Measurements from ENCODE around the gene SMG7.
A peak's percentile ranks its signal among the peaks of the same experiment; 100 is the strongest.

Gene SMG7

GRCh38 chr1:183569141-183569540 is 96.8 kb downstream of the SMG7 start:
- DNase-seq: no peak

- DNase-seq: no peak
These were observed 97.5 kb downstream of the SMG7 start for GRCh38 chr1:183569801-183570200.

GRCh38 chr1:183570451-183570850 is 98.2 kb downstream of the SMG7 start:
- DNase-seq: no peak

GRCh38 chr1:183571678-183572268 is 99.5 kb downstream of the SMG7 start:
- DNase-seq: no peak

- no peak for DNase-seq
These were observed 100.4 kb downstream of the SMG7 start for GRCh38 chr1:183572721-183573120.

- DNase-seq: no peak
These were observed 103.3 kb downstream of the SMG7 start for GRCh38 chr1:183575606-183576005.

GRCh38 chr1:183576537-183576936 is 104.2 kb downstream of the SMG7 start:
- no peak for DNase-seq

GRCh38 chr1:183577897-183578465 is 105.7 kb downstream of the SMG7 start:
- no peak for DNase-seq

GRCh38 chr1:183578856-183579255 is 106.6 kb downstream of the SMG7 start:
- DNase-seq: no peak

GRCh38 chr1:183580281-183580682 is 108.0 kb downstream of the SMG7 start:
- peak; percentile 22 to 37 for DNase-seq

- no peak for DNase-seq
These were observed 109.9 kb downstream of the SMG7 start for GRCh38 chr1:183582021-183582713.

- DNase-seq: no peak
These were observed 111.2 kb downstream of the SMG7 start for GRCh38 chr1:183583466-183583865.

GRCh38 chr1:183584147-183584546 is 111.8 kb downstream of the SMG7 start:
- DNase-seq: no peak

- no peak for DNase-seq
These were observed 112.7 kb downstream of the SMG7 start for GRCh38 chr1:183585038-183585437.

GRCh38 chr1:183586455-183586854 is 114.2 kb downstream of the SMG7 start:
- DNase-seq: no peak

- no peak for DNase-seq
These were observed 114.6 kb downstream of the SMG7 start for GRCh38 chr1:183586926-183587325.

- DNase-seq: no peak
These were observed 116.5 kb downstream of the SMG7 start for GRCh38 chr1:183588827-183589226.

- DNase-seq: no peak
These were observed 117.1 kb downstream of the SMG7 start for GRCh38 chr1:183589384-183589783.

GRCh38 chr1:183589874-183590243 is 117.6 kb downstream of the SMG7 start:
- DNase-seq: no peak

- no peak for DNase-seq
These were observed 118.2 kb downstream of the SMG7 start, which contains the start of gene NCF2 for GRCh38 chr1:183590244-183591191. TSS of gene NCF2 (minus strand) at chr1:183590459. CDS start at chr1:183590329, 130 bp downstream.

GRCh38 chr1:183592733-183593132 is 120.4 kb downstream of the SMG7 start:
- DNase-seq: no peak

GRCh38 chr1:183593356-183593755 is 121.1 kb downstream of the SMG7 start:
- no peak for DNase-seq

- DNase-seq: no peak
These were observed 123.2 kb downstream of the SMG7 start for GRCh38 chr1:183595537-183595936.

Measured in NCI-H187 (cell line).